ENCODE results near the gene SURF4. TPM values are rescaled to one million over a fixed set of nuclear protein-coding genes. Genes with fewer than 3 reads are reported as not detected.
A peak's percentile ranks its signal among the peaks of the same experiment; 100 is the strongest.

Gene SURF4
- polyA plus RNA-seq, 2 of the 4 experiments (the other 2 are of a cell fraction): 159 to 169 TPM

DNA sequence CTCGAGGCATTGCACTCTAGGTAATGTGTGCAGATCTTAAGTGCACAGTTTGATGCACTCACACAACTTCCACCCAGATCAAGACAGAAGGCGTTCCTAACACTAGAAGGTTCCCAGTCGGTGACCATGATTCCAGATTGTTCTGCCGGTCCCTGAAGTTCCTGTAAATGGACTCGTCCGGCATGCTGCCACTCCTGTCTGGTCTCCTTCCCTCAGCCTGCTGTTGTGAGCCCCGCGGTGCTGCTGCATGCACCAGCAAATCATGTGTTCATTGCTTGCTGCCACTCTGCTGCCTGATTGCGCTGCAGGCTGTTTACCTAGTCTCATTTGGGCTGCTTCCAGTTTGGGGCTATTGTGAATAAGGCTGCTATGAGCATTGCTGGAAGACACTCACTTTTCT is 11.8 kb upstream of the SURF4 start:
- ChIA-PET CTCF (interaction anchor here (0.7 to 4.2 kb wide), 4 partner anchors 9 to 38 kb away, joined by 3 to 21 read pairs (median 3); no protein-coding TSS in a partner anchor), POLR2A (interaction anchor here (0.5 kb wide), 1 partner anchor 31 kb away, joined by 4 read pairs; the partner anchor contains the start of genes SURF1 and SURF2)
- no peak overlapping the region for H3K27ac ChIP-seq
- TF ChIP-seq RCOR1 (IDR thresholded peaks at IDR 0.05; ENCODE audit: low read depth, low read length) (no peak), CBX8 (IDR thresholded peaks at IDR 0.05) (no peak)
- FAIRE-seq (no peak), DNase-seq (ENCODE audit: low read depth in 1 of 2, low spot score in 1 of 2) (no peak), ATAC-seq (no peak)
- no peaks in the 10 kb centered on the region for H3K4me1 ChIP-seq
- no peak overlapping the region for H3K4me3 ChIP-seq
- no peaks in the 10 kb centered on the region for H3K9me3 ChIP-seq
- WGBS (ENCODE audit: missing lambda C conversion rate): 80% methylated on average over 9 of the region's 9 CpGs
- no peak overlapping the region for H3K4me2 ChIP-seq

DNA sequence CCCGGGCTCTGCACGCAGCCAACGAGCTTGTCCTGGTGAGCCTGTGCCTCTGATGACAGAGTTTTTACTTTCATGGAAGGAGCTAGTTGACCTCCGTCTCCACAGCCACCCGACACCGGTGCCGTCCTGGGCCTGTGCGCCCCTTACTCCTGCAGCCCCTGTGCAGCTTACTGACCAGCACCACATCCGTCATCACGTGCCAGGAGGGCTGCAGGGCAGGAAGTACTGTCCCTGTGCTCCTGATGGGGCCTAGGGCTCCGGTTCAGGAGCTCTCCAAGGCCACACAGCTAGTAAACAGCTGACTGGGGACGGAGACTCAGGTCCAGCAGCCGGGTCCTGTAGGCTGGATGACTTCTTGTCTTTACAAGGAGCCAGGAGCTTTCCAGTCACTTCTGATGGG is 10.5 kb upstream of the SURF4 start:
- ATAC-seq (no peak), DNase-seq (ENCODE audit: low read depth in 1 of 2, low spot score in 1 of 2) (no peak), FAIRE-seq (no peak)
- Histone ChIP-seq H3K27ac (no peak overlapping the region), H3K9me3 (no peaks in the 10 kb centered on the region), H3K4me1 (no peaks in the 10 kb centered on the region), H3K4me2 (no peak overlapping the region), H3K4me3 (no peak overlapping the region)
- ChIA-PET CTCF (interaction anchor here (1.0 to 4.2 kb wide), 6 partner anchors 11 to 201 kb away, joined by 3 to 21 read pairs (median 6); no protein-coding TSS in a partner anchor), POLR2A (no interaction called here)
- TF ChIP-seq BHLHE40 (IDR thresholded peaks at IDR 0.05; ENCODE audit: low read depth, low read length): no peak
- TF ChIP-seq CHD4 (IDR thresholded peaks at IDR 0.05; ENCODE audit: borderline replicate concordance): no peak
- TF ChIP-seq, protein P1, sequence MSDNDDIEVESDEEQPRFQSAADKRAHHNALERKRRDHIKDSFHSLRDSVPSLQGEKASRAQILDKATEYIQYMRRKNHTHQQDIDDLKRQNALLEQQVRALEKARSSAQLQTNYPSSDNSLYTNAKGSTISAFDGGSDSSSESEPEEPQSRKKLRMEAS (IDR thresholded peaks at IDR 0.05): no peak
- no peak for TF ChIP-seq NFE2L2 (conservative IDR thresholded peaks at IDR 0.05; ENCODE audit: low read length)
- no peak for TF ChIP-seq HOXB13 (CRISPR knock-in tag; IDR thresholded peaks at IDR 0.05; ENCODE audit: low read depth)
- no peak for TF ChIP-seq EHMT2 (IDR thresholded peaks at IDR 0.05; ENCODE audit: low read depth)
- no peak for TF ChIP-seq CBX8 (IDR thresholded peaks at IDR 0.05)
- no peak for TF ChIP-seq TFCP2L1 (CRISPR knock-in tag; IDR thresholded peaks at IDR 0.05)
- no peak for TF ChIP-seq CTCF (IDR thresholded peaks at IDR 0.05)
- TF ChIP-seq NR3C1 (IDR thresholded peaks at IDR 0.05): no peak
- TF ChIP-seq RCOR1 (IDR thresholded peaks at IDR 0.05; ENCODE audit: low read depth, low read length): no peak
- TF ChIP-seq RFX5 (IDR thresholded peaks at IDR 0.05): no peak
- TF ChIP-seq, protein P2, sequence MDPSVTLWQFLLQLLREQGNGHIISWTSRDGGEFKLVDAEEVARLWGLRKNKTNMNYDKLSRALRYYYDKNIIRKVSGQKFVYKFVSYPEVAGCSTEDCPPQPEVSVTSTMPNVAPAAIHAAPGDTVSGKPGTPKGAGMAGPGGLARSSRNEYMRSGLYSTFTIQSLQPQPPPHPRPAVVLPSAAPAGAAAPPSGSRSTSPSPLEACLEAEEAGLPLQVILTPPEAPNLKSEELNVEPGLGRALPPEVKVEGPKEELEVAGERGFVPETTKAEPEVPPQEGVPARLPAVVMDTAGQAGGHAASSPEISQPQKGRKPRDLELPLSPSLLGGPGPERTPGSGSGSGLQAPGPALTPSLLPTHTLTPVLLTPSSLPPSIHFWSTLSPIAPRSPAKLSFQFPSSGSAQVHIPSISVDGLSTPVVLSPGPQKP (IDR thresholded peaks at IDR 0.05; ENCODE audit: low read depth, low read length): no peak
- TF ChIP-seq GATA3 (IDR thresholded peaks at IDR 0.05; ENCODE audit: borderline replicate concordance): no peak
- TF ChIP-seq HOXA7 (CRISPR knock-in tag; IDR thresholded peaks at IDR 0.05): no peak
- WGBS (ENCODE audit: missing lambda C conversion rate): 83% methylated on average over 13 of the region's 13 CpGs

DNA sequence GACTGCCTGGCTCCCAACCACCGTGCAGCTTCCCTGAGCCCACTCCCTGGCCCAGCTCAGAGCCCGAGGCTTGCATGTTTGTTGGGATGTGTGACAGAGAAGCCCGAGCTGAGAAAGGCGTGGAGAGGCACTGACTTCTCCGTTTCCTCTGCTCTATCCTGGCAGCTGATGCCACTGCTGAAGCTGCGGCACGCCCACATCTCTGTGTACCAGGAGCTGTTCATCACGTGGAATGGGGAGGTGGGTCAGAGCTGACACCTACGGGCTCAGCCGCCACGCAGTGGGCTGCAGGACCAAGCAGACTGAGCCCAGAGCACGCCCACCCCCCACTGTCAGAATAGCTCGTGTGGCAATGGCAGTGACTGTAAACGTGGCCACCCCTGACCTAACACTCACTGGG is 9.6 kb upstream of the SURF4 start:
- DNase-seq (ENCODE audit: low read depth in 1 of 2, low spot score in 1 of 2): no peak
- no peaks in the 10 kb centered on the region for H3K9me3 ChIP-seq
- no peak overlapping the region for H3K27ac ChIP-seq
- no peak for TF ChIP-seq RAD21 (conservative IDR thresholded peaks at IDR 0.05 in 1 of 2, IDR thresholded peaks at IDR 0.05 in 1 of 2)
- TF ChIP-seq HOXB5 (CRISPR knock-in tag; IDR thresholded peaks at IDR 0.05): no peak
- TF ChIP-seq KDM5A (IDR thresholded peaks at IDR 0.05): no peak
- no peak for TF ChIP-seq NR3C1 (IDR thresholded peaks at IDR 0.05)
- TF ChIP-seq, protein P3, sequence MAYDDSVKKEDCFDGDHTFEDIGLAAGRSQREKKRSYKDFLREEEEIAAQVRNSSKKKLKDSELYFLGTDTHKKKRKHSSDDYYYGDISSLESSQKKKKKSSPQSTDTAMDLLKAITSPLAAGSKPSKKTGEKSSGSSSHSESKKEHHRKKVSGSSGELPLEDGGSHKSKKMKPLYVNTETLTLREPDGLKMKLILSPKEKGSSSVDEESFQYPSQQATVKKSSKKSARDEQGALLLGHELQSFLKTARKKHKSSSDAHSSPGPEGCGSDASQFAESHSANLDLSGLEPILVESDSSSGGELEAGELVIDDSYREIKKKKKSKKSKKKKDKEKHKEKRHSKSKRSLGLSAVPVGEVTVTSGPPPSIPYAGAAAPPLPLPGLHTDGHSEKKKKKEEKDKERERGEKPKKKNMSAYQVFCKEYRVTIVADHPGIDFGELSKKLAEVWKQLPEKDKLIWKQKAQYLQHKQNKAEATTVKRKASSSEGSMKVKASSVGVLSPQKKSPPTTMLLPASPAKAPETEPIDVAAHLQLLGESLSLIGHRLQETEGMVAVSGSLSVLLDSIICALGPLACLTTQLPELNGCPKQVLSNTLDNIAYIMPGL (CRISPR knock-in tag; IDR thresholded peaks at IDR 0.05; ENCODE audit: borderline replicate concordance): no peak
- no peaks in the 10 kb centered on the region for H3K4me1 ChIP-seq
- POLR2A ChIA-PET: no interaction called here
- FAIRE-seq: no peak
- no peak overlapping the region for H3K4me2 ChIP-seq
- CTCF ChIA-PET: interaction anchor here (1.5 to 4.2 kb wide), 5 partner anchors 12 to 200 kb away, joined by 5 to 21 read pairs (median 7); no protein-coding TSS in a partner anchor
- WGBS (ENCODE audit: missing lambda C conversion rate): 63% methylated on average over 11 of the region's 14 CpGs
- no peak overlapping the region for H3K4me3 ChIP-seq
- ATAC-seq: 0 out of 6 replicates have a peak, but pooled peaks of 1 of the 2 experiments have one; percentile 31
